HG03060 (cell line): ENCODE measurements around the gene ZDHHC6.
"Not testable (repeated sequence)": the region's sequence is repeated elsewhere in the genome, so short reads cannot be mapped to it uniquely, and the experiment has no call there.

Experiments
- ATAC-seq: cut with Tn5 transposase; IDR thresholded peaks from one replicate; pipeline ENCODE4 v1.9.1; 2021; ENCODE audit warnings: low read depth, moderate number of reproducible peaks; ENCODE audit not compliant: unreplicated experiment

Gene ZDHHC6, protein sequence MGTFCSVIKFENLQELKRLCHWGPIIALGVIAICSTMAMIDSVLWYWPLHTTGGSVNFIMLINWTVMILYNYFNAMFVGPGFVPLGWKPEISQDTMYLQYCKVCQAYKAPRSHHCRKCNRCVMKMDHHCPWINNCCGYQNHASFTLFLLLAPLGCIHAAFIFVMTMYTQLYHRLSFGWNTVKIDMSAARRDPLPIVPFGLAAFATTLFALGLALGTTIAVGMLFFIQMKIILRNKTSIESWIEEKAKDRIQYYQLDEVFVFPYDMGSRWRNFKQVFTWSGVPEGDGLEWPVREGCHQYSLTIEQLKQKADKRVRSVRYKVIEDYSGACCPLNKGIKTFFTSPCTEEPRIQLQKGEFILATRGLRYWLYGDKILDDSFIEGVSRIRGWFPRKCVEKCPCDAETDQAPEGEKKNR

DNA sequence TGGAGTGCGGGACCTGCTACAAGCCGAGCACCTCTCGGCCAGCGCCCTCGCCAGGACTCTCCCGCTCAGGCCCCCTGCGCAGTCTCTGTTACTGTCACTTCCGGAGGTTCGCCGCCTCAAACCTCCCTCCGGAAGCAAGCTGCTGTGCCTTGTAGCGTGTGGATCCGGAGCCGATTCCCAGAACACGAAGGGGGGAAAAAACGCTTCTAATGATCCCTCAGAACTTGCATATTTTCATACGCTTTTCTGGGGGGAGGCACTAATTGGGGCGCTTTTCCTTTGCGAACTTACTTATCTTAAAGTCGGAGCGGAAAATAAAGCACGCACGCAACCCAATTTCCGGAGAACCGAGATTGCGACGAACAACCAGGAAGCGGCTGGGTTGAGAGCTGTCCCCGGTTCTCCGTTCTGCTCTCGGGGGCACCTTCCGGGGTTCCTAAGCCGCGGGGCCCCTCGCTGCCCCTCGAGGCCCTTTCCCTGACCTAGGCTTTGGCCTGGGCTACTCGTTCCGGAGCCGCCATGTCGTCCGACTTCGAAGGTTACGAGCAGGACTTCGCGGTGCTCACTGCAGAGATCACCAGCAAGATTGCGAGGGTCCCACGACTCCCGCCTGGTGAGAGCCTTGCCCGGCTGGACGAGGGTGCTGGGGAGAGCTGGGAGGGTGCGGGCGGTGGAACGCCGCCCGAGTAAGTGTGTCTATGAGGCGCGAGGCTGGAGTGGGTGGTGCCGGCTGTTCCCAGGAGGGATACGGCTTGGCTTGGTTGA, at the start of gene ZDHHC6, which contains the start of gene VTI1A:
TSS of gene ZDHHC6 (minus strand) at position 60 of the 765 bp plus-strand sequence. CDS start 1,478 bp downstream, outside the sequence.
TSS of gene VTI1A (plus strand) at position 361 of the 765 bp plus-strand sequence. CDS start at position 520, 159 bp downstream.
- peak; percentile 95 for ATAC-seq

DNA sequence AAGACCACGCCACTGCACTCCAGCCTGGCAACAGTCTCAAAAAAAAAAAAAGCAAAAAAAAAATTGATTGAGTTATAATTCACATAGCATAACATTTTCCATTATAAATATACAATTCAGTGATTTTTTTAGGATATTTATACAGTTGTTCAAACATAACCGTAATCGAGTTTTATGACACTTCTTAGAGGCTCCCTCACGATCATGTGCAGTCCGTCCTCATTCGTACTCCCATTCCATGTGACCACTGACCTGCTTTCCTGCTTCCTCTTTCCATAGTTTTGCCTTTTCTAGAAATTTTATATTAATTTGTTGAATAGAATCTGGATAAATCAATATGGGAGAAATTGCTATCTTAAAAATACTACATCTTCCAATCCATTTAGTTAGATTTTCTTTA, 46.0 kb upstream of the ZDHHC6 start:
- ATAC-seq: no peak

DNA sequence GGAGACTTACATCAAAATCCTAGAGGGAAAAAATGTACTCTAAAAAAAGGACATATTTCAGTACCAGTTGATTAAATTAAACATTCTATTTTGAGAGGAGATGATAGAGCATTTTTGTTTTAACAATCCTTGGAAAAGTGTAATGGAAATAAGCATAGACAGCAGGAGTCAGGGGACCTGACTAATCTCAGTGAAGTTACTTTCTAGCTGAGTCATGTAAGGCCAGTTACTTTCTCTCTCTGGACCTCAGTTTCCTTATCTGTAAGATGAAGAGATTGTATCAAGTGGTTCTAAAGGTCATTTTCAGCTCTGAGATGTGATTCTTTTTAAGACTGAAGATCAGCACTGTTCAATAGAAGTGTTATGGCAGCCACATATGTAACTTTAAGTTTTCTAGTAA, 44.4 kb upstream of the ZDHHC6 start:
- no peak for ATAC-seq

DNA sequence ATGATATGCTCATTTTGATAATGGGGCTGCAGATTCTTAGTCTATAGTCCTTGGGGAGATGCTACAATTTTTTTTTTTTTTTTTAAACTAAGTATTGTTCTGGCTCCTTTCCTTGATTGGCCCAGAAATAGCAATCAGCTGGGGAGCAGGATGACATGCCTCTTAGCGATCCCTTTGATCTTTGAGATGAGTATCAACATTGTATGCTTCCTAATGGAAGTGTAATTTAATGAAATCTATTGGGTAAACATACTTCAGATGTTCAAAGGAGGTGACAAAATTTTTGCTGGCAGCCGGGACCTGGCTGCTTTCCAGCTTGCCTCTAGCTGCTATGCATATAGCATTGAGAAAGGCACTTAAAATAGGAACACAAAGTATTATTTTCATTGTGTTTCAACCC, 43.8 kb upstream of the ZDHHC6 start:
- ATAC-seq: no peak

DNA sequence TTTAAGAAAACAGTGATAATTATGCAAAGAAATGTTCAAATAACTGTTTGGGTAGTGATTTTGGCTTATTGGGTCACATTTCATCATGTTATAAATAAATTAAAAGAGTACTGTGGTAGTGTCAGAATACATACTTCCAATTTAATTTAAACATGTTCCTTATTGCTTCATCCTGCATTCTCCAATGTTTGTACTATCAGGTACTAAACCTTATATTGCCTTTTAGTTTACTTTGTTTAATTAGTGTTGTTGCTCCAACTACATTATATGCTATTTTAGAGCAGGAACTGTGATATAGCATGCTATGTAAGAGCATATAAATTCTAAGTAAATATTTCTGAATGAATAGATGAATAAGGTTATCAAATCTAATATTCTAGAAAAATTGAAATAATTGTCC, 41.2 kb upstream of the ZDHHC6 start:
- no peak for ATAC-seq

DNA sequence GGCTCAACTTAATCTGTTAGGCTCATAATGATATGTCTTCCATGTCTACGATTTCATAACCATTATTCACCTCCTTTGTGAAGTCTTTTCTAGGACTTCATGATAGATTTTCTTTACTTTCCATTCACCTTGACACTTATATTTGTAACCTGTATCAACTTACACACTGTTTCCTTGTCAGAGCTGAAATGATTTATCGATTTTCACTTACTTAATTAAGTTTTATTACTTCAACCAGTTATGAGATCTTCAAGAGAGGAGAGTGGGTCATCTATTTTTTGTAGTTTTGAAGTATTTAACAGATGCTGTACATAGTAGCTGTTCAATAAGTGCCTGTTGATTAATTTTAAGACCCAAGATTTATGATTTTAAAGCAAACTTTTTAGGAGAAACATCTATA, 37.7 kb upstream of the ZDHHC6 start:
- ATAC-seq: no peak

DNA sequence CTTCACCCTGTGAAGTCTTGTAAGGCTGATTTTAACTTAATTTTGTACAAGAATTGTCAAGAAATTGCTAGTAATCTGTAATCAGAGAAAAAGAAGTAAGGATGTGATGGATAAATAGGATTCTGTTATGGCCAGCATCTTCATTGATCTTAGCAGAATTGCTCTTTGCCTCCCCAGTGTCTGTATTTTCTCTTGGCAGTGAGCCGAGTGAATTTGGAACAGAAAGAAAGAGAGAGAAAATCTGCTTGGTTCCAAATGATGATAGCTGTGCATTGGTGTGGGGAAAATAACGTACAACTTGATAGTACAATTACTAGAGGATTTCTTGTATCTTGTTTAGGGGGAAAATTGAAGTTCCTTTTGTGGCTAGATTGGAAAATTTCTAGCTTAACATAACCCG, 34.9 kb upstream of the ZDHHC6 start:
- ATAC-seq: no peak

DNA sequence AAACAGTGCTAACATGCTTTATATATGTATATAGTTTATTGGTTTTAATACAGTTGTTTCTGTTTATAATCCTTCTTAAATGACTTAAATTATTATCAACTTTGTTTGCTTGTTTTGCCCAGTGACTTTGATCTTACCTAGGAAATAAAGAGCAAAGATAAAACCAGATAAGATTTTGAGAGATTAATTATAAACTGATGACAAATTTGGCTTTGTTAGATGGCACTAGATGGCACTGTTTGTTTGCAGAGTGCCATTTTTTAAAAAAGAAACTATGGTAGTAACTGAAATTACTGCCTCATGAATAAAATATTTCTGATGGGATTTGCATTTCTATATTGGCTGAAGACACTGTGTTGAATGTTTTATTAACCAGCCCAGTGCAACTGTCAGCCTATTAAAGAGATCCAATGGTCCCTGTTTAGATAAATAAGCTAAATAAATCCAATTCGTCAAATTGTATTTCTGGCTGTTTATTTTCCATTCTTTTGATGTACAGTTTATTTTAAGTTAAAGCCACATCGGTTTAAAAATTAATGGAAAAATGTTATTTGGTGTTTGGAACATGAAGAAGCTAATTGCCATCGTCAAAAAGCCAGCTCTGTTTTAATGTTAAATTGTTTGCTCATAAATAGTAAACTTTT, 29.0 kb upstream of the ZDHHC6 start:
- no peak for ATAC-seq

DNA sequence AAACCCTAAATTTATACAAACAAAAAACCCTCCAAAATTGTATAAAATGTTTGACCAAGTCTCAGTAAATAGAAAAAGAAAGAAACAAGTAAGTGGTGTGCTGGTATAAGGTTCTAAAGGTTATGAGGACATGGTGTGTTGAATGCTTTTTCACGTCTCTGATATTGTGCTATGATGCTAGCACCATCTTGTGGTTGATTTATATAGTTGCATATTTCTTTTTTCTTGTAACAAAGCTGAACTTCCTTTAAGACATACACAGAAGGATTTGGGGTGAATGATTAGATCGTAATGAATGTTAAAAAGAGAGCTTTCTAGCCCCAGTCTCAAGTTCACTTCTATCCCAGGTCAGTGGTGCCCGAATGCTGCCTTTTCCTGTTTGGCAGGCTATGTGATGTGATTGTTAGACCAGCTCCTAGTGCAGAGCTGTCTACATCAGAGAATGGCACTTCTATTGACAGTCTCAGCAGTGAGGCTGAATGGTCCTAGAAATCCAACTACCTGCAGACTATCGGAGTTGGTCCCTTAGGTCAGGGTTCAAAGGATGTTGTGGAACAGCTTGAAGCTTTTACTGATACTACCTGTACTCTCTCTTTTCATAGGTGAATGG, 25.3 kb upstream of the ZDHHC6 start:
- peak; percentile 64 for ATAC-seq

DNA sequence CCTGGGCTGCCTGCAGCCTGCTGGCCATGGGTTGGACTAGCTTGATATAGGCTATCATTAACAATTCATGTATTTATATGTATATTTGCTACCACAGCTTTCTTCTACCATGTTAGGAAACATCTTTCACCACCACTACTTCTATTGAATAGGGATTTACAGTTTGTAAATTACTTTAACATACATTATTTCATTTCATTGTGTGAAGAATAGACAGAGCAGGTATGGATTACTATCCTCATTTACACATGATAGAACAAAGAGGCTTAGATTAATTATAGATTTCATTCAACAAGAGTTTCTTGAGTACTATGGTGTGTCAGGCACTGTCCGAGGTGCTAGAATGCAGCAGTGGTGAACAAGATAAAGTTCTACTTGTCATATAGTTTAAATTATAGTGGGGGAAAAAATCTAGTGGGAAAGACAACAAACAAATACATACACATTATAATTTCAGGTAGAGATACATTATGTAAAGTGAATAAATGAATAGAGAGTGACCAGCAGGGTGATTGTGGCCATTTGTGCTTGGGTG, 20.9 kb upstream of the ZDHHC6 start:
- ATAC-seq: no peak

DNA sequence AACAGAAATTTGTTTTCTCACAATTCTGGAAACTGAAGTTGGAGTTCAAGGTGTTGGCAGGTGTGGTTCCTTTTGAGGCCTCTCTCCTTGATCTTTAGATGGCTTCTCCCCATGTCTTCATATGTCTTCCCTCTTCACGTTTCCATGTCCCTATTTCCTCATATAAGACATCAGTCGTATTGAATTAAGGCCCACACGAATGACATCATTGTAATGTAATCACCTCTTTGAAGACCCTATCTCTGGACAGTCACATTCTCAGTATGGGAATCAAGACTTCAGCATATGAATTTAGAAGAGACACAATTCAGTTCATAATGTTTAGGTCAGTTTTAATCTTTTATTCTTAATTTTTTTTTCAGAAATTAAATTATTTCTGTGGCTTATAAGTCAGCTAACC, 20.1 kb upstream of the ZDHHC6 start:
- ATAC-seq: no peak

DNA sequence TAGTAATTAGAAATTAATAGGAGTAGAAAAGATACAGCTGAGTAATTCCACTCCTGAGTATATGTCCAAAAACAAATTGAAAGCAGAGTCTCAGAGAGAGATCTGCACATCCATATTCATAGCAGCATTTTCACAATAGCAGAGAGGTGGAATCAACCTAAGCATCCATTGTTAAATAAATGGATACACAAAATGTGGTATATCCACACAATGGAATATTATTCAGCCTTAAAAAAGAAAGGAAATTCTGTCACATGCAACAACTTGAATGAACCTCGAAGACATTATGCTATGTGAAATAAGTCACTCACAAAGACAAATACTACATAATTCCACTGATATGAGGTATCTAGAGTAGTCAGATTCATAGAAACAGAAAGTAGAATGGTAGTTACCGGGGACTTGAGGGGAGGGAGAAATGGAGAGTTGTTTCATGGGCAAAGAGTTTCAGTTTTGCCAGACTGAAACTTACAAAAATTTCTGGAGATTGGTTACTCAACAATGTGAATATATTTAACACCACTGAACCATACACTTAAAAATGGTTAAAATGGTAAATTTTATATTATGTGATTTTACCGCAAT, 18.7 kb upstream of the ZDHHC6 start:
- no peak for ATAC-seq

DNA sequence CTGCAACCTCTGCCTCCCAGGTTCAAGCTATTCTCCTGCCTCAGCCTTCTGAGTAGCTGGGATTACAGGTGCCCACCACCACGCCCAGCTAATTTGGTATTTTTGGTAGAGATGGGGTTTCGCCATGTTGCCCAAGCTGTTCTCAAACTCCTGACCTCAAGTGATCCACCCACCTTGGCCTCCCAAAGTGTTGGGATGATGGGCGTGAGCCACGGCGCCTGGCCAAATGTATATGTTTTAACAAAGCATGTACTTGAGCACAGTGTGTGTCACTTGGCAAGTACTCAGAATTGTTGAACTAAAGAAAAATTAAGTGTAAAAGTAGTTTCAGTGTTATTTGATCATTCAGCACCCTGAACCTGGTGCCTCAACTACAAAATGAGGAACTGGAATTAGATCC, 17.4 kb upstream of the ZDHHC6 start:
- not testable (repeated sequence) for ATAC-seq

DNA sequence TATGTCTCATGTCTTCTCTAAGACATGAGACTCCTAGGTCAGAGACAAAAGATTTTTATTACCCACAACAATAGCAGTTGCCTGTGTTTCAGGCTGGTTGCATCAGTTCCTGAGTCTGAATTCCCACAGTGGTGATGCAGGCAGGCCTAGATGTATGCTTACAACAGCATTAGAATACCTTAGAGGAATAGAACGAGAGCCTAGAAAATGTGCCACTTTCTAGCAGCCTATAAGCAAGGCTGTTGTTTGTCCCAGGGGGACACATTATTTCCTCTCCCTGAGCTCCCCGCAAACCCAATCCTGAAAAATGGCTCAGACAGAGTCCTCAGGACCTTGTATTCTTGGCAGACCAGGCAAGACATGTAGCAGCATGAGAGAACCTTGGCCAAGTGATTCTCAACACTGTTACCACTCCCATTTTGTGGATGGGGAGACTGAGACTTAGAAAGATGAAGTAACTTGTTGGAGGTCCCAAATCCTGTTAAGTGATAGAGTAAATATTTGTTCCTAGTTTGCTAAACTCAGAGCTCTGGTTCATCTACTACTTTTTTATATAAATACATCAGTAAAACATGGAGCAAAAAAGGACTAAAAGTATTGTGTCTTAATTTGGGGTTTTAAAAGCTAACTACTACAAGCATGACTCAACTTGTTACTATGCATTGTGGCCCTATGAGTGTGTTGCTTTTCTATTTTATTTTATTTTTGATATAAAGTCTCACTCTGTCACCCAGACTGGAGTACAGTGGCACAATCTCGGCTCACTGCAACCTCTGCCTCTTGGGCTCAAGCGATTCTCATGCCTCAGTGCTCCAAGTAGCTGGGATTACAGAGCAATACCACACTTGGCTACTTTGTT, 14.5 kb upstream of the ZDHHC6 start:
- no peak for ATAC-seq

DNA sequence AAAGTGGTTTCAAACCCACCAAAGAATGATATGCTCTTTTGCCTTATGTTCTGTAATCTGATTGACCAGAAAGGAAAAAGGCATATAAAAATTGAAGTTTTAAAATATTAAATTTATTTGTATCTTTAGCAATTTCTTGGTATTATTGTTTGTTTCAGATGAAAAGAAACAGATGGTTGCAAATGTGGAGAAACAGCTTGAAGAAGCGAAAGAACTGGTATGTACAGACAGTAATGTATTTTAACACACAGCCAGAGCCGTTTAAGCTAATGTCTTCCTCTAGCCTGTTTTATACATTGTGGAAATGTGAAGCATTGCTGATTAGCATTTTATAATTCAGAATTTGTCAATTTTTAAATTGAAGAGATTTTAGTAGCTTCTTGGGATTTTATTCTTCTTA, 13.7 kb upstream of the ZDHHC6 start:
- ATAC-seq: no peak

DNA sequence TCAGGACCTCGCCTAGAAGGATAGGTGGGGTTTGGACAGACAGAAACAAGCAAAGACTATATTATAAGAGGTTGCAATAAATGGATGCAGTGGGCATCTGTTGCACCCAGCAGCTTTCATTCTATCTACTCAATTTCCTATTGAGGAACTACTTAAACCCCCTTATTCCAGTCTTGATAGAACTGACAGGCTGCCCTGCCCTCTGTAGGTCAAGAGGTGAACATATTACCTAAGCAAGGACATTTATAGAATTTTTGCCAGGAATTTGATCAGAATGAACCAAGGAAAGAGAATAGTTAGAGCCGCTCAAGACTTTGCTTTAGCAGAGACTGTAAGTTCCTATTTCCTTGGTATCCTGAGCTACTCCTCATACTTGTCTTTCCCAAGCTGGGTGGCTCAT, 9.8 kb upstream of the ZDHHC6 start:
- no peak for ATAC-seq

DNA sequence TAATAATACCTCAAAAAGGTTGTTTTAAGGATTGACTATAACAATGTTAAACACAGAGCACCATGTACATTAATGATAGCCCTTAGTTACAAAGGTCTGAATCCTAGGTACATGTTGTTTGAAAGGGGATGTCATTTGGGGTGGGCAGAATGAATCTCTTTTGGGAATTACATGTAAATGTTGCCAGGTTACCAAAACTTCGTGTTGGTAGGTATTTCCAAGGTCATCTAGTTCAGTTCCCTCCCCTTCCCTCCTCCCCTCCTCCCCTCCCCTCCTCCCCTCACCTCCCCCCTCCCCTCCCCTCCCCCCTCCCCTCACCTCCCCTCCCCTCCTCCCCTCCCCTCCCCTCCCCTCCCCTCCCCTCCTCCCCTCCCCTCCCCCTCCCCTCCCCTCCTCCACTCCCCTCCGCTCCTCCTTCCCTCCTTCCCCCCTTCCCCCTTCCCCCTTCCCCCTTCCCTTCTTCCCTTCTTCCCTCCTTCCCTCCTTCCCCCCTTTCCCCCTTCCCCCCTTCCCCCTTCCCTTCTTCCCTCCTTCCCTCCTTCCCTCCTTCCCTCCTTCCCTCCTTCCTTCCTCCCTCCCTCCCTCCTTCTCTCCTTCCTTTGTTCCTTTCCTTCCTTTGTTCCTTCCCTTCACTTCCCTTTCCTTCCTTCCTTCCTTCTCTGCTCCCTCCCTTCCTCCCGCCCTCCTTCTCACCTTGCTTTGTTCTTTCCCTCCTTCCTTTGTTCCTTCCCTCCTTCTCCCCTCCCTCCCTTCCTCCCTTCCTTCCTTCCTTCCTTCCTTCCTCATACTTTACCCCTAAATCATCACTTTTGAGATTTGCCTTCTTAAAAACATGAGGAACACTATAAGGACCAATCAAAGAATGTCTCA, 8.4 kb upstream of the ZDHHC6 start:
- ATAC-seq: no peak

DNA sequence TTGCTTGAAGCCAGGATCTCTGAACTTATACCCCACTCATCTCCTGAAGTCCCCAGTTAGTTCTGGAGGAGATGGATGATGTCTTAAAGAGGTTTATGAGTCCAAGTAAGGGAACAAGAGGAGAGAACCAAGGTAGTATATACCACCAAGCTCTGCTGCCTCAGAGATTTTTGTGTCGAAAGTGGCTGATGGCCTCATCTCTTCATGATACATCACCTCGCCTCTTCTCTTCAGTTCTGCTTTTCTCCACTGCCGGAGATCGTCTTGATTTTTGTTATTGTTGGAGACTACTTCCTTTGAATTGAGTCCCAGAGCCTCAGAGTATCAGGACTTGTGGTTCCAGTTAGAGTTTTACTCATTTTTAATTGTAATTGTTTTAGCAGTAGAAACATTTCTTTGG, 2.2 kb upstream of the ZDHHC6 start:
- ATAC-seq: no peak

DNA sequence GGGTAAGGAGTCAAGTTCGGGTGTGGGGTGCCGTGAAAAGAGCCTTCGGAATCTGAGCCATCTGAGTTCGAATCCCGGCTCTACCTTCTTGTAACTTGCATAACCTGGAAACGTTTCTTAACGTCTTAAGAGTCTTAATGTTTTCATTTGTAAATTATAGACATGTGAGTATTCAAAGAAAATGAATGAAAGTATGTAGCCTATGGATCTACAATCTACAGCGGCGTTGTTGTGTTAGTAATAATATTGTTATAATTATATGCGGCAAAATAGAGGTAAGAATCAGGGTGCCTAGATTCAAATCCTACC, 860 bp upstream of the ZDHHC6 start:
- no peak for ATAC-seq
